Fibroblast of mammary gland (primary cell): ENCODE measurements around the gene TPRKB.
"Not testable (repeated sequence)": the region's sequence is repeated elsewhere in the genome, so short reads cannot be mapped to it uniquely, and the experiment has no call there.

Experiments
- DNase-seq: peaks from one replicate; pipeline ENCODE4 v3.0.0-alpha.2; 2010; ENCODE audit warnings: low read depth
- H3K4me3 ChIP-seq: 2 replicates; pipeline ENCODE4 v1.5.1; 2011; ENCODE audit warnings: low read depth, mild to moderate bottlenecking, low read length, moderate library complexity; ENCODE audit not compliant: control insufficient read depth
- TF ChIP-seq, protein P1 (sequence below): conservative IDR thresholded peaks from 2 replicates; pipeline ENCODE4 v1.5.1; 2011; ENCODE audit warnings: low read depth, low read length, inconsistent platforms; ENCODE audit not compliant: control insufficient read depth, insufficient read depth

The TPRKB gene

DNA sequence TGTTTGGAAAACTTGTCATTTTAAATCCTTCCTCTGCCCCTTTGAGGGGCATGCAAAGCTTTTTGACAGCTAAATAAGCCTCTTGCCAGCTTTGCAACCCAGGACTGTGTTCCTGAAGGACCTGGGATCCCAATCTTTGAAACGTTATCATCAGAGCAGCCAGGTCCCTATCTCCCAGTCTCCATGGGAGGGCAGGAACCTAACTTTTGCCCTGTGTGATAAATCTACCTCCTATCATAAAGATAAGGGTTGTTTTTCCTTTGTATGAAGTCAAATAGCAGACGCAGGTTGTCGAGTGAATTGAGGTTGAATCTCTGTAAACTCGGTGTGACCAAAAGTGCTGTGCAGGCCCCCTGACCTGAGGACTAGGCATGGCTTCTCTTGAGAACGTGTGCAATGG, 30.1 kb downstream of the TPRKB start:
- TF ChIP-seq, protein P1, sequence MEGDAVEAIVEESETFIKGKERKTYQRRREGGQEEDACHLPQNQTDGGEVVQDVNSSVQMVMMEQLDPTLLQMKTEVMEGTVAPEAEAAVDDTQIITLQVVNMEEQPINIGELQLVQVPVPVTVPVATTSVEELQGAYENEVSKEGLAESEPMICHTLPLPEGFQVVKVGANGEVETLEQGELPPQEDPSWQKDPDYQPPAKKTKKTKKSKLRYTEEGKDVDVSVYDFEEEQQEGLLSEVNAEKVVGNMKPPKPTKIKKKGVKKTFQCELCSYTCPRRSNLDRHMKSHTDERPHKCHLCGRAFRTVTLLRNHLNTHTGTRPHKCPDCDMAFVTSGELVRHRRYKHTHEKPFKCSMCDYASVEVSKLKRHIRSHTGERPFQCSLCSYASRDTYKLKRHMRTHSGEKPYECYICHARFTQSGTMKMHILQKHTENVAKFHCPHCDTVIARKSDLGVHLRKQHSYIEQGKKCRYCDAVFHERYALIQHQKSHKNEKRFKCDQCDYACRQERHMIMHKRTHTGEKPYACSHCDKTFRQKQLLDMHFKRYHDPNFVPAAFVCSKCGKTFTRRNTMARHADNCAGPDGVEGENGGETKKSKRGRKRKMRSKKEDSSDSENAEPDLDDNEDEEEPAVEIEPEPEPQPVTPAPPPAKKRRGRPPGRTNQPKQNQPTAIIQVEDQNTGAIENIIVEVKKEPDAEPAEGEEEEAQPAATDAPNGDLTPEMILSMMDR: no peak
- no peak overlapping the region for H3K4me3 ChIP-seq
- no peak for DNase-seq

DNA sequence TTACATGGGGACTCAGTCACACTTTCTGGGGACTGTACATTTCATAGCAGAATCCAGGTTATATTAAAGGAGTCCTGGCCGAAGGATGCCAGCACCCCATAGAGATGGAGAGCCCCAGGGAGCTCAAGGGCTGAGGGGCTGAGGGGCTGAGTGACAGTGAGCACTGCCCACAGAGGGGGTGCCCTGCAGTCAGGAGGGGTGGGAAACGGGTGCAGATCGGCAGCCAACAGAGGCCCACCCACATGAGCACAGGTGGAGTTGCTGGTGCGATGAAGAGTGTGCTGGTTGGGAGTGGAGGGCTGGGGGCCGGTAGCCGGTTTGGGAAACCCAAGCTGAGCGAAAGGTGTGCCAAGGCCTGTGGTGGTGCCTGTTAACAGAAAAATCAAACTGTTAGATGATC, 32.1 kb downstream of the TPRKB start:
- no peak overlapping the region for H3K4me3 ChIP-seq
- no peak for DNase-seq
- TF ChIP-seq, protein P1: no peak

DNA sequence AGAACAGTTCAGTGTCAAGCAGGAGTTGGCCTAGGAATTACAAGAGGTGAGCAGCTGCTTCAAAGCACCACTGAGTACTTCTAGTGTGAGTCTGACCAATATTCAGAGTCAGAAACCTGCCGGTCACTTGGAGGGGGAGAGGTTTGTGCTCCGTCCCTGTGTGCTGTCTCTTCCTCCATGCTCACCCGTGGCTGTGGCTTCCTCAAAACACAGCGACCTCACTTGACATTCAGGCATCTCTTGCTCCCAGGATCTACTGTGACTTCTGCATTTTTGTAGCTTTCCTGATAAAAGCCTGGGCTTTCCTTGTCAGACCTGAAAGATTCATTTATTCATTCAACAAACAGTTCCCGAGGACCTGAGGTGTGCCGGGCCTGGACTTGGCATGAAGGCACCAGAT, 32.9 kb downstream of the TPRKB start:
- H3K4me3 ChIP-seq: no peak overlapping the region
- no peak for DNase-seq
- TF ChIP-seq, protein P1: no peak

DNA sequence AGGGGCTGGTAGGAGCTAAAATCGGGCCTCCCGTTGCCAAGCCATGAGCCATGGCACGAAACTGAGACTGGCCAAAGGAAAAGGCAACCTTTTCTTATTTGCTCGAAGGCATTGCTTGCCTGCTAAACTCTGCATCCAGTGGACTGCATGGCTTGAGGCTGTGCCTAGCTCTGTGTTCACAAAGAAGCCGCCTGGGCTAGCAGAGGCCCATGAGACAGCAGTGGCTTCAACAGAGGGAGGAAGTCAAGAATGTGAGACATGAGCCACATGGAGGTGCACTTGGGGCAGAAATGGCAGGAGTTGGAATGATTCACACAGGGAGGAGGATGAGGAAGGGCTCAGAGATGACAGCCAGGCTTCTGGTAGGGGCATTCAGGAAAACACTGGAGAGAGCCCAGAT, 33.5 kb downstream of the TPRKB start:
- TF ChIP-seq, protein P1: no peak
- DNase-seq: no peak

DNA sequence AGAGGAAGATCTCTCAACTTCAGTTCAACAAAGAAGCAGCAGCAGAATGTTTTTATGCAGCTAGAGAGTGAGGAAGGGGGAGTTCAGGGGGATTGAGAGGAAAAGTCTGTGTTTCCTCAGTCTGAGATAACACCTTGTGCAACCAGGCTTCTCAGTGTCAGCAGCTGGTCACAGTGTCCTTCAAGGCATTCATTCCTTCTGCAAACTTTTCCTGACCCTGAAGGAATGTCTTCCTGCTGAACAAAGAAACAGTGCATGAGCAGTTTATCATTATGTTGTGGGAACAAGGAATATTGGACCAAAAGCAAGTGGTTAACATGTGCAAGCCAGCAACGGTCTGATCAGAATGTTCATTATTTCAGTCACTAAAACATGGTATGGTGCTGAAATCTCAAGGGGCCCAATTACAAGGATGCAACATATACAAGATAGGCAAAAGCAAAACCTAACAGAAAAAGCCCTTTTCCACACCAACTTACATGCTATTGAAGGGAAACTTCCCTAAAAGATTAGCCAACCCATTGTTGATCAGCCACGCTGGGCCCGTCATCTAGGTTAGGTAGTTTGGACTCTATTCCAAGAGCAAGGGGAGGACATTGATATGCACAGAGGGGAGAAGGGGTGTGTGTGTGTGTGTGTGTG, 34.2 kb downstream of the TPRKB start:
- not testable (repeated sequence) for H3K4me3 ChIP-seq, DNase-seq

More for the DNA sequence above, 33.5 kb downstream of the TPRKB start:
- H3K4me3 ChIP-seq: no peak overlapping the region

DNA sequence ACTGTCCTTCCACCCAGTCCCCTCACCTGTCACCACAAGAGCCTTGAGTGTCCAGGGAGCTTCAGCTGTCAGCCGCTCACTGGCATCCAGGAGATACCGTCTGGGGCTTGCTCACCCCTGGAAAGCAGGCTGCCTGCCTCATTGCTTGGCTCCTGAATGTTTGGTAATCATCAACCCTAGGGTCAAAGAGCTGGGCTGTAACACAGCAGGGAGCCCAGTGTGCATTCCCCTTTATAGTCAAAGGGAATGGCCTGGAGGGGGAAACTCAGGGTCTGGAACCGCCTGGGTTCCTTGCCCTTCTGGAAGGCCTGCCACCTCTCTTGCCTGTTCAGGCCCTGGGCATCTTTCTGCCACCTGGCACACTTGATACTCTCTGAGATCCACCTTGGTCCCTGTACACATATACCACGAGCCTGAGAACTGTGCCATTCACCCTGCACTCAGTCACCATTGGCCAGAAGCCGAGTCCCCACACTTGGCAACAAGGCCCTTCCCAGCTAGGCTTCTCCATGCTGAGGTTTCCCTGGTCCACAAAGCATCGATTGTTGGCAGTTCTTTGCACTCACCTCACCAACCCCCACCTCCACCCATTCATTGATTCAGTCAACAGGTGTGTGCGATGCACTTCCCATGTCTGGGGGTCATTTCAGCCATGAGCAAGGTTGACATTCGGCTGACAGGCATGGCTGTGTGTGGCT, 35.0 kb downstream of the TPRKB start:
- no peak for DNase-seq
- H3K4me3 ChIP-seq: no peak overlapping the region
- TF ChIP-seq, protein P1: no peak

DNA sequence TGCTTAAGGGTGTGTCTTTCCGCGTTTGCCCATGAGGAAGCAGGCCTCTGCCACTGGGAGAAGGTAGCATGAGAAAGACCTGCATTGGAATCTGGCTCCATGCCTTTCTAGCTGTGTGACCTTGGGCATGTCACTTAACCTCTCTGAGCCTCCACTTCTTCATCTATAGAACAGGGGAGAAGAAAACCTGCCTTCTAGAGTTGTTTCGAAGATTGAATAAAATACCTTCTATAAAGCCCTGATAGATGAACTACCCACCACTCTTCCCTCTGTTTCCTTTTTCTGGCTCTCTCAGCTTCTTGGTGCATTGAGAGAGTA, 35.7 kb downstream of the TPRKB start:
- not testable (repeated sequence) for H3K4me3 ChIP-seq, DNase-seq

DNA sequence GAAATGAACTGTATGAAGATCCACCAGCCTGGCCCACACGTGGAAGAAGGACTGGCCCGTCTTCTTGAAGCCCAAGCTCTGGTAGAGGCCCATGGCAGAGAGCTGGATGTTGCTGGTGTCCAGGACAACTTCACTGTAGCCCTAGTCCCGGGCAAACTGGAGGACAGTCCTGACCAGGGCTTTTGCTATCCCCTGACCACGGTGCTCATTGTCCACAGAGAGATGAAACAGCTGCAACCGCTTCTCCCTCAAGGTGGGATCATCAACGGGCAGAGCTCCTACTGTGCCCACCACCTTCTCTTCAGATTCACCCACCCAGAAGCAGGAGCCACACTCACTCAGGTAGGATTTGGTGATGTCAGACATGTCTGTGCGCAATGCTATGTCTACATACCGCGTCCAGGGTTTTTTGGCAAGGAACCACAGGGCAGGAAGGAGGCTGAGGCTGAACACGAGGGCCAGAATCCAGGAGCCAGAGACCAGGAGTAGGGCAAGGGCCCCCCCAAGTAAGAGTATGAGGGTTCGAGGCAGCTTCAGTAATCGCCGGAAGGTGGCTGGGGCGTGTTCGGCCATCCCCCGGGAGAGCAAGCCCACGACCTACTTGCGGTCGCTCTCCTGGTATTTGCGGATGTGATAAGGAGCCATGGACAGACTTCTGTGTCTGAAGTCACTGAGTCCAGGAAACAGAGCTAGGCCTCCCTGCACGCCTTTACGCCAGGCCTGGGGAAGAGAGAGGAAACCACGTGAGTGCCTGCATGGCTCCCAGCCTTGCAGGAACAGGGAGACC, 36.3 kb downstream of the TPRKB start:
- DNase-seq: no peak
- TF ChIP-seq, protein P1: no peak
- H3K4me3 ChIP-seq: no peak overlapping the region
